Erythroblast (primary cell): ENCODE data around the gene ADAMTS9.

Experiments used
- DNase-seq, 2 experiments: peaks; one replicate each; lab custom pipeline; 2025; lab: John Stamatoyannopoulos, UW
- GATA1 ChIP-seq: IDR thresholded peaks from 2 replicates; pipeline ENCODE4 v1.6.1; 2011; ENCODE audit warnings: low read depth, mild to moderate bottlenecking, control low read depth, low read length, moderate library complexity
- POLR2A ChIP-seq: IDR thresholded peaks from 2 replicates; pipeline ENCODE4 v1.6.1; 2011; ENCODE audit warnings: mild to moderate bottlenecking, low read length

Gene ADAMTS9

DNA sequence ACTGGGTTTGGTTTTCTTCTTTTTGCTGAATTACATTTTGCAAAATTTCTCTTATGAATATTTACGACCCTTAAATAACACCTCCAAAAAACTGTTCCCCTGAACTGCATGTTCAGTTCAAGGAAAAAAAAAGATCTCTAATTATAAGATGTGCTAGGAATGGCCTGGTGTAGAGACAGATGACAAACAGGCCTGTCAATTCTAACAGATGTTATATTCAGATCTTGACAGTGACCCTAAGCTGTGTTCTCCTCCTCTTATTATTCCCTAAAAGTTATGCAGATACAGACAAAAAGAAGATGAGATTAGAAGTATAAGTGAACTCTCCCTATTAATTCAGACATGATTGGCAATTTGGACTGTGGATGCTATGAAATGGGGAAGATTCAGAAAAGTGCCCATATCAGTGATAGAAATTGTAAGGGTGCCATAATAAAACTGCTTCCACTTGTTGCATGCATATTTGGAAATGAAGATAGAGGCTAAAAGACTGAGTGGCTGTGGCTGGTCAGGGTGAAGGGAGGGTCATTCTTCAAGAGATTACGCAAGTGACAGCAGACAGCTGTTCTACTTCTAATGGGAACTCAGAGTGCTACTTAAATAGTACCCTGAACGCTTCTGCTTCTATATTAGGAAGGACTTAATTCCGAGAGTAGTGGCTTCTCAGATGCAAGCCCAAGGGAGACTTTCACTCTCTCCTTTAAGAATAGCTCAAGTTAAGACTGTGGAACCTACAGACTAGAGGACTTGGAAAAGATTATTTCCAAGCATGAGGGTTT is 75.5 kb downstream of the ADAMTS9 start:
- DNase-seq: no peak
- no peak for TF ChIP-seq GATA1
- TF ChIP-seq POLR2A: no peak

DNA sequence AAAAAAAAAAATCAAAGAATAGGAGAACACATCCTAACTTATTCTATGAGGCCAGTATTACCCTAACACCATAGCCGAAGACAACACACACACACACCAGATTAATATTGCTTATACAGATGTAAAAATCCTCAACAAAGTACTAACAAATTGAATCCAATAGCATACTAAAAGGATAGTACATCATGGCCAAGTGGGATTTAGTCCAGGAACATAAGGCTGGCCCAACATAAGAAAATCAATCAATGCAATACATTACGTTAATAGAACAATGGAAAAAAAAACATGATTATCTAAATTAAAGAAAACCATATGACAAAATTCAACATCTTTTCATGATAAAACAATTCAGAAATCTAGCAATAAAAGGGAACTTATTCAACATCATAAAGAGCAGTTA is 79.1 kb downstream of the ADAMTS9 start:
- TF ChIP-seq GATA1: no peak
- no peak for TF ChIP-seq POLR2A
- DNase-seq: no peak

DNA sequence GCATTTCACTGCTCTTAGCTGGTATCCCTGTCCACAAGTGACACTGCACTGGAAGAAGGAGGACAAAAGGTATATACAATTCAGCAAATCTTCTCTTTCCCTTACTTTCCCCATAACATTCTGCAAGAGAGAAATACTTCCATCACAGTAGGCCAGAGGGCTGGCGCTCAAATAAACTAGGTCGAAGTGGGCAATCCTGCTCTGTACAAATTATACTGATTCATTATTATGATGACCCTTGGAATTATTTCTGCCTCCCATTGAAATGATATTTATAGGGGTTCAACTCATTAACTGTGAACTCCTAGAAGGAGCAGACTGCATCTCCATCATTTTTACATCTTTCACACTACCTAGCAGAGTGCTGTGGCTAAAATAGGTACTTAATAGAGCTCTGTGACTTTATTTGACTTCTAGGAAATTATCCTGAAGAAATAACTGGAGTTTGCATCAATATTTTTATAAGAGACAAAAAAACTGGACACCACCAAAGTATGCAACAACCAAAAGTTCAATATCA is 80.7 kb downstream of the ADAMTS9 start:
- no peak for DNase-seq
- no peak for TF ChIP-seq GATA1
- no peak for TF ChIP-seq POLR2A

DNA sequence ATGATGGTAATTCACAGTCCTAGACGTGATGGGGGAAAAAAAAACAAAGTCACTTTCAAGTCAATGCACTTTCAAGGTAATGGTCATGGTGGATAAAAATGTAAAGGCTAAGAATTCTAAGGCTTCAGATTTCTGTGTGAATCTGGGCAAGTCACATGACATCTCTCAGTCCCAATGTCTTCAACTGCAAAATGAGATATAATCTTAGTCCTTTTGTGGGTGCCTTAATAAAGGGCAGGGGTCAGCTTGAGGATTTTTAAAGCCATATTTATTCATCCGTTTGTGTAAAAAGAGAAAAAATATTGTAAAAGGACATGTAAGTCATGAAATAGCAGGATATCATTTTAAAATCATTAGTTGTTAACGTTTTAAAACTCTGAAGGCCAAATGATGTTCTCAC is 83.5 kb downstream of the ADAMTS9 start:
- no peak for DNase-seq
- TF ChIP-seq GATA1 (no peak), POLR2A (no peak)

DNA sequence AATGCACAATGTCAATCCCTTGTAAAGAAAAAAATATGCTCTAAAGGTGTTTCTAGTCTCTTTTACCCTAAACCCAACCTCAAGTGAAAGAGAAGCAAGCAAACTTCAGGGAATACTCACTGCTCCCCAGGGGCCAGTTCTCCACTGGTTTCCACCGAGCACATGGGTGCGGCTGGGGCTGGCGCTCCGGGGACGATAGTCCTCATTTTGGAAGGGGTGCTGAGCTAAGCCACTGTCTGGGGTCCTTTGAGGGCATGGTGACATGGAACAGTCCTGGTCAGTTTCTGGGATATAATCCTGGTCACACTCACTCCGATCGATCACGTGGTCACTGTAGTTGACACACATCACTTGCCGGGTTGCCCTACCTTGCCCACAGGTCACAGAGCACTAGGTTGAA is 86.0 kb downstream of the ADAMTS9 start:
- no peak for DNase-seq
- TF ChIP-seq GATA1 (no peak), POLR2A (no peak)

DNA sequence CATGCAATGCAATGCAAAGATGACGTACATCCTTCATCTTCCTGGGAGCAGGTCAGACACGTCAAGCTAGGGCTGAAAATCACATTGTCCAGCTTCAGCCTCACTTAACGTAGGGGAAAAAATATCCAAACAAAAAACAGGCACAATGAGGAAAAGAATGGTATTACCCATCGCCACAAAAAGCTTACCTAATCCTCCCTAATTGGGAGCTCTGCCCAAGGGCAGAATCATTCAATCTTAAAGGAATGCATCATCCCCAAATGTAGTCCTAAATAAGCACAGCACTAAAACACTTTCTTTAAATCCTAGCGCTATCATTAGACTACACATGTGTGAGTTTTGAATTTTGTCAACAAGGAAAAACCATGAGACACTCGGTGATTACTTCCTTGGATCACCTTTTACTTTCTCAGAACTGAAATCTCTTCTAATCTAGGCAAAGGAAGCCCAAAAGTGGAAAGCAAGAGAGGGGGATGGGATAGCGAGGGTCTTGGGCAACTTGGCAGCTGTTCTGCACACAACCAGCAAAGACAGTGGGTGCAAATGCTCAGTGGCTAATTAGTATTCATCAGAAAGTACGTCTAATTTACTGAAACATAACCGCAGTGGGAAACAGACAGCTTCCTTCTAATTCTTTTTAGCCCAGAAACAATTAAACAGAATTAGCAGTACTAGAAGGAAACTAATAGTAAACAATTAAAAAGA is 87.4 kb downstream of the ADAMTS9 start:
- TF ChIP-seq GATA1 (no peak), POLR2A (no peak)

DNA sequence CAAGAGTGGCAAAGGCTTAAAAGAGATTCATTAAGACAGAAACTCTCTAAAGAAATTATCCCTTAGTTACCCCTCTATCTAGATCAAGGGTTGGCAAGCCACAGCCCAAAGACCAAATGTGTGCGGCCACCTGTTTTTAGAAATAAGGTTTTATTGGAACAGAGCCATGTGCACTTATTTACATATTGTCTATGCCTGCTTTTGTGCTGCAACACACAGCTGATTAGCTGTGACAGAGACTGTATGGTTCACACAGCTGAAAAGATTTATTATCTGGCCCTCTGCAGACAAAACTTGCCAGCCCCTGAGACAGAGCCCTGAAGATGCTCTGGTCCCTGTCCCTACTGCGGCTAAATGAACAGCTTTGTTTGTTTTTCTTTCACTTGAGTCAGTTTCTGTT is 88.1 kb downstream of the ADAMTS9 start:
- no peak for TF ChIP-seq GATA1
- no peak for TF ChIP-seq POLR2A
- no peak for DNase-seq

More for the DNA sequence above, 87.4 kb downstream of the ADAMTS9 start:
- DNase-seq: no peak

DNA sequence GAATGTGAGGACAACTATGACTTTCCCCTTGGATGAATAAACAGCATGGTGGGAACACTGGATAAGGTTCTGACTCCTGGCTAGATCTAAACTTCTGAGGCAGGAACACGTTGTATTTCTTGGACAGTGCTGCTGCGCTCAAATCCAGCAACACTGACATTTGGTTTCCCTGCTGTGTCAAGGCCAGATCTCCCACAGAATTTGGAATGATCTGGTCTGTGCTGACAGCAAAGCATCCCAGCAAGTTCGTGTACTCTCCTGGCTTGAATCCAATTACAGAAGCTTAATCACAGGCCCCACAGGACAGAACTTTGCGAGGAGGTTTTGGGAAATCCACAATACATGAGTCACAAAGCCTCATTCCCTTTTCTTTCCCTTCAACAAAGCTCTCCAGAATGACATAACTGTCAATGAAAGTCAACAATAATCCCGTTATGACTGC is 92.5 kb downstream of the ADAMTS9 start:
- TF ChIP-seq POLR2A (no peak), GATA1 (no peak)
- DNase-seq: no peak

DNA sequence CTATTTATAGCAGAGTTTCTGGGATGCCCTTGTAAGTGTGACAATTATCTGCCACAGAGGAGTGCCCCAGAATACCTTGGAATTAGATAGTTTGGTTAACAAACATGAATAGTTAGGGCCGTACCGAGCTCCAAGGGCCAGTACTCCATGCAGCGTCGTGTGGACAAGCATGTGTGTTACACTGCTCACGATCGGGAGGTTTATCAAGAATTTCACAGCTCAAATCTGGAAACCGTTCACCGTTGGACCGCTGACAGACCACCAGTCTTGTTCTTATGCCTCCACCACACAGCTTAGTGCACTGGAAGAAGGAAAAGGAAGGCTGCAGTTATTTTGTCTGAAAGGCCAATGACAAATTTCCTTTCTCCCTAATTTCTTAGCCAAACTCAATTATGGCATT is 93.7 kb downstream of the ADAMTS9 start:
- no peak for TF ChIP-seq POLR2A
- DNase-seq: no peak

DNA sequence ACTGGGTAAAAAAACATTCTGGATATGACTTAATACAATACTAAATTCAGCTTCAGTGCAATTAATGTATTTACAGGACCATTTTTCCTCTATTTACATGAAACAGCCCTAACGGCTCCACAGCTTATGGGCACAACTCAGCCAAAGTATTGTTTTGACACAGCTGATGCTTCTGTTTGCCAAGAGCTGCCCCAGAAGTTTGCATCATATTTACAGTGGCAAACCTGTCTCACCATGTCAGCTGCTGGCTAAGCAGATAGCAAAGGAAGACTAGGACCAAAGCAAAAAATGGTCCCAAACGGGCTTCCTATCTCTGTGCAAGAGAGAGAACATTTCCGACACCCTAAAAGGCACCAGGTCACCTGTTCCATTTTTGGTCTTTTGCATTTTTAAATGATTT is 94.5 kb downstream of the ADAMTS9 start:
- DNase-seq: no peak
- no peak for TF ChIP-seq POLR2A
- TF ChIP-seq GATA1: no peak

DNA sequence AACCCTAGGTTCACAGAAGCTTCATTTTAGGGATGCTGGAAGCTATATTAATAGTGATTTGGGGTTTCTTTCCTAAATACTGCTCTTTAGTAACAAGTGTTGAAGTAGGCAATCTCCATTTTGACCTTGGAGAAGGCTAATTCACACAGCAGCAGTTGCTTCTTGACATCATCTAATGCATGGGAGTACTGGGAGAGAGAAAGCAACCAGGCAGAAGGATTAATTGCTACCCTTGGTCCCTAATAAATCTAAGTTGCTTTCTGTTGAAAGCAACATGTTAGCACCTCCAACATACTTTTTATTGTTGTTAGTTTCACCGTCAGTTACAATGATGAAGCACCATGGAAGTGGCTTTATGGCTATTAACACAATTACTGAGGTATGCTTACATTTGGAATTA is 96.2 kb downstream of the ADAMTS9 start:
- TF ChIP-seq GATA1 (no peak), POLR2A (no peak)
- no peak for DNase-seq

DNA sequence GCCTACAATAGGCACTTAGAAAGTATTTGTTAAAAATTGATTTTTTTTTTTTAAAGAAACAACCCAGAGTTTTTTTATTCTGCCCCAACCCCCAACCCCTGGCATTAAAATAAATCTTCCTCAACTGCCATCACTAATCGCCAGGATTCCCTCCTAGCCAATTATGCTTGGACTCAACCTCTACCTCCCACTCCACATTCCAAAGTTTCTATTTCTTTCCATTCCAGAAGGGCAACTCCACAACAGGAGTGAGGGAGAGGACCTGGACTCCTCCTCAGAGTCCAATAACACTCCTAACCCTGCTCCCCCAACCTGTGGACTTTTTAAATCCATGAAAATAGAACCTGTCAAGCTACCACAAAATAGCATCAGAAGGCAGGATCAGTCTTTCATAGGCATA is 99.4 kb downstream of the ADAMTS9 start:
- no peak for DNase-seq

DNA sequence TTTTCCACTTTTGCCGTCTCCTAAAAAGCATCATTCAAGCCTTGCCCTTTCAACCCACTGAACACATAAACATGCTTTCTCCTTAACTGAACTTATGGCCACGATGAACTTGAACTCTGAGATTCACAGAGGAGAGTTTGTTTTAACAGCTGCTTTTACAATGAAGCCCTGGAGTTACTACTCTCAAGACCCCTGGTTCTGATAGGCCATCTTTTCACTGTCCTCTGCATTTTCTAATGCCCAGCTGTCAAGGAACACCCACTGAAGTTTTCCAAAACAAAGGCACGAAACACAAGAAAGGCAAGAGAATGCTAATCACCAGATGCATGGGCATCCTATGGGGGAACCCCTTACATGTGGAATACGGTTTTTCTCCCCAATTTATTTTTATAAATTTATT is 100.8 kb downstream of the ADAMTS9 start:
- DNase-seq: no peak
- TF ChIP-seq GATA1: no peak
- TF ChIP-seq POLR2A: no peak

More for the DNA sequence above, 99.4 kb downstream of the ADAMTS9 start:
- TF ChIP-seq GATA1 (no peak), POLR2A (no peak)

DNA sequence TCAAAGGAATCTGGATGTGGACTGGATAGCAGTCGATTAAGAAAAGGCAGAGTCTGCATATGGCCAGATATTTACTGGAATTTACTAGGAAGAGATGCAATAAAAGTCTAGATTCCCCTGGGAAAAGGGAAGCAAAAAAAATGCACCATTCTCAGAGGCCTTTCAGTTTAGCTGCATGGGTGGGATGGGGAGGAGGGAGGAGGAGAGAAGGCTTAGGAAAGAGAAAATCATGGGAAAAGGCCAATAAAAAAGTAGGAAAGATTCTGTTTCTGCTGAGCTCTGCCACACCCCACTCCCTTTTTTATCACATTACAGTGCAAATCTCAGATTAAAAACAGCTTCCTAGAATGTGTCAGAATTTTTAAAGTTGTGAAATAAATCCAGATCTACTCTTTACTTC is 103.6 kb downstream of the ADAMTS9 start:
- no peak for DNase-seq
- no peak for TF ChIP-seq GATA1
- TF ChIP-seq POLR2A: no peak
